Uterus (tissue), 4 donors: ENCODE results near the gene CAPN13. TPM values are rescaled to one million over a fixed set of nuclear protein-coding genes. Genes with fewer than 3 reads are reported as not detected.

Experiments used
- DNase-seq, 2 donors: peaks; one replicate each; pipeline ENCODE4 v3.0.0-alpha.2; 2019 to 2020
- H3K27ac ChIP-seq, 2 donors: fragments of 200-600 bp; sonication (generic); 1 replicate in 1 of 2; 2 replicates in 1 of 2; pipeline ENCODE4 v1.5.1; 2016 to 2018
- H3K27me3 ChIP-seq, 2 donors: fragments of 200-600 bp; sonication (generic); one replicate each; pipeline ENCODE4 v1.5.1; 2018 to 2019; ENCODE audit warnings: control low read depth in 1 of 2
- H3K36me3 ChIP-seq, 2 donors: fragments of 200-600 bp; sonication (generic); one replicate each; pipeline ENCODE4 v1.5.1; 2019; ENCODE audit warnings: control low read depth in 1 of 2
- H3K4me1 ChIP-seq, 2 donors: fragments of 200-600 bp; sonication (generic); one replicate each; pipeline ENCODE4 v1.5.1; 2018 to 2019; ENCODE audit warnings: control low read depth in 1 of 2
- H3K4me3 ChIP-seq, 2 donors: fragments of 200-600 bp; sonication (generic); 1 replicate in 1 of 2; 2 replicates in 1 of 2; pipeline ENCODE4 v1.5.1; 2018 to 2019; ENCODE audit warnings: mild to moderate bottlenecking in 1 of 2
- H3K9me3 ChIP-seq, 2 donors: fragments of 200-600 bp; sonication (generic); one replicate each; pipeline ENCODE4 v1.5.1; 2019; ENCODE audit warnings: control low read depth in 1 of 2
- POLR2A ChIP-seq, 2 donors: fragments of 450-650 bp; IDR thresholded peaks; one replicate each; pipeline ENCODE4 v1.6.1; 2016; ENCODE audit warnings: antibody characterized with exemption in 2 of 2, mild to moderate bottlenecking in 1 of 2, moderate library complexity in 1 of 2
- intact Hi-C: fragments of 100-400 bp; cut with DNase I; formaldehyde crosslinking; loops from one replicate; pipeline ENCODE4 v1.15.1; 2023; ENCODE audit warnings: low total_unique reads
- total RNA-seq, 4 donors: library from RNA; depleted of rRNA in 3 of 4; stranded (reverse); fragments of >200 nt in 3 of 4; gene quantifications; one replicate each; pipeline versions ENCODE4 v1.1.0 to v1.2.4, GENCODE V29; 2014 to 2023
- TF ChIP-seq, protein P1 (sequence below), 4 experiments: fragments of 200-600 bp in 2 of 4; fragments of 450-650 bp in 2 of 4; sonication (generic) in 2 of 4; IDR thresholded peaks; one replicate each; pipeline ENCODE4 v1.5.1; 2016 to 2019; ENCODE audit warnings: antibody characterized with exemption in 4 of 4, mild to moderate bottlenecking in 2 of 4, moderate library complexity in 1 of 4
- donor health status: DM: yes; HTN: yes; CAD: no.

CAPN13 gene
- total RNA-seq, 4 donors from 2014 or later, result 0.76 TPM; not detected in 3

DNA sequence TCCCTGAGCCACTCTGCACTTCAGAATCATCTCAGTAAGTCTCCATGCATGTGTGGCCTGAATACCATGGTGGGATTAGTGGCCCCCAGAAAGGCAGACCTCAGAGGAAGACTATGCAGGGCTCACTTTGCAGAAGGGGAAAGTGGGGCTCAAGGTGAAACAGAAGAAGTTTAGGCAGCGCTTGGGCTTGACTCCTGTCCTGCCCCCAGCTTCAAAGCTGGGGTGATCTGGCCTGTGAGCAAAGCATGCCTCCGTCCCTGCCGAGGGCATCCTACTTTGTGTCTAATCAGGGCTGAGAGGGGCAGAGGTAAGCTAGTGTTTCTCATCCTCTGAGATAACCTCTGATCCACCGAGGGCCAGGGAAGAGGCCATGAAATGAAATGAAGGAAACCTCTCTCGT lies 7.9 kb downstream of the CAPN13 start:
- intact Hi-C loops, result no loop called here
- TF ChIP-seq, protein P1, sequence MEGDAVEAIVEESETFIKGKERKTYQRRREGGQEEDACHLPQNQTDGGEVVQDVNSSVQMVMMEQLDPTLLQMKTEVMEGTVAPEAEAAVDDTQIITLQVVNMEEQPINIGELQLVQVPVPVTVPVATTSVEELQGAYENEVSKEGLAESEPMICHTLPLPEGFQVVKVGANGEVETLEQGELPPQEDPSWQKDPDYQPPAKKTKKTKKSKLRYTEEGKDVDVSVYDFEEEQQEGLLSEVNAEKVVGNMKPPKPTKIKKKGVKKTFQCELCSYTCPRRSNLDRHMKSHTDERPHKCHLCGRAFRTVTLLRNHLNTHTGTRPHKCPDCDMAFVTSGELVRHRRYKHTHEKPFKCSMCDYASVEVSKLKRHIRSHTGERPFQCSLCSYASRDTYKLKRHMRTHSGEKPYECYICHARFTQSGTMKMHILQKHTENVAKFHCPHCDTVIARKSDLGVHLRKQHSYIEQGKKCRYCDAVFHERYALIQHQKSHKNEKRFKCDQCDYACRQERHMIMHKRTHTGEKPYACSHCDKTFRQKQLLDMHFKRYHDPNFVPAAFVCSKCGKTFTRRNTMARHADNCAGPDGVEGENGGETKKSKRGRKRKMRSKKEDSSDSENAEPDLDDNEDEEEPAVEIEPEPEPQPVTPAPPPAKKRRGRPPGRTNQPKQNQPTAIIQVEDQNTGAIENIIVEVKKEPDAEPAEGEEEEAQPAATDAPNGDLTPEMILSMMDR (IDR thresholded peaks at IDR 0.05), result no peak
- no peak for TF ChIP-seq POLR2A (IDR thresholded peaks at IDR 0.05)
- no peak for DNase-seq
- Histone ChIP-seq H3K9me3 (no peaks in the 10 kb centered on the region), H3K4me3 (no peak overlapping the region), H3K27ac (no peak overlapping the region), H3K36me3 (no peaks in the 10 kb centered on the region), H3K27me3 (no peaks in the 10 kb centered on the region), H3K4me1 (no peaks in the 10 kb centered on the region)

DNA sequence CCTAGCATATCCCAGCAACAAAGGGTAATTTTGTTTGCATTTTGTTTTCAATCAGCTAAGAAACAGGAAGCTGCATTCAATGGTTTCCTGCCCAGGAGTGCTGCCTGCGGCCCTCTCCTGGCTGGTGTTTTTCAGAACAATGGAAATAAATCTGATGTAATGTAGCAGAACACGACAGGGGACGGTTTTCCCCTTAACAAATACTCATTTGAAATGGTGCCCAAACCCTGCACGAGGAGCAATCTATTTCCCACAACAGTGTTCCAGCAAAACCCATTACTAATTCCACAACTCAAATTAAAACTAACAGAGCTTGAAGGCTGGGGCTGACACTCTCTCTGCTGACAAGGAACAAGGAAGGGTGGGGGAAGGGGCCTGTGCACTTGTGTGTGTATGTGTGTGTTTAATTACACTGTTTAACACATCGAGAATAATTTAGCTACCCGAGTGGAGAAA lies 8.7 kb downstream of the CAPN13 start:
- Histone ChIP-seq H3K4me3 (no peak overlapping the region), H3K27me3 (no peaks in the 10 kb centered on the region), H3K27ac (no peak overlapping the region), H3K36me3 (no peaks in the 10 kb centered on the region), H3K4me1 (no peaks in the 10 kb centered on the region), H3K9me3 (no peaks in the 10 kb centered on the region)
- TF ChIP-seq POLR2A (IDR thresholded peaks at IDR 0.05), result no peak
- TF ChIP-seq, protein P1 (IDR thresholded peaks at IDR 0.05), result no peak
- DNase-seq, result no peak
- intact Hi-C loops, result no loop called here

DNA sequence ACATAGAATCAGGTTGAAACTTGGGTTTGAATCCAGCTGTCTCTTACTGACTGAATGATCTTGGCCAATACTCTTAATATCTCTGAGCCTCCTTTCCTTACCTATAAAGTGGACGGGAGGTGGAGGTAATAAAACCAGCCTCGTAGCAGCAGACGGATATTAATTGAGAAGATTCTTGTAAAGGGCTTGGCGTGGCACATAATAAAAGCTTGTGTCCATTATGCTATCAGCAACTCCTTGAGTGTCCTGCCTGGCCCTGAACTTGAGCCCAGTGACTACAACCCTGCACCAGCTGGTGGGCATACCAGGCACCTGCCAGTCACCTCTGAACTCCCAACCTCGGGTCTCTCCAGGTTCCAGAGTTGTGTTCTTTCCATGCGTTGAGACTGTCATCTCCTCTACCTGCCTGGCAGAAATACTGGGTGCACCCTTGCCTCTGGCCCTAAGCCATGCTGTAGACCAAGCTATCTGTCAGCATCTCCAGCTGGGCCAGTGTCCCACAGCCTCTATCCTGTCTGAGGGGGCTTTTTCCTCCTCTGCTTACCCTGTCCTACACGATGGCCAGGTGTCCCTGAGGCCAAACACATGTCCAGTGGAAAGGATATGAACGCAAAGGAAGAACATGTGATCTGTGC lies 9.7 kb downstream of the CAPN13 start:
- DNase-seq, result no peak
- TF ChIP-seq, protein P1 (IDR thresholded peaks at IDR 0.05), result no peak
- no peak for TF ChIP-seq POLR2A (IDR thresholded peaks at IDR 0.05)
- intact Hi-C loops, result no loop called here
- Histone ChIP-seq H3K4me3 (no peak overlapping the region), H3K27me3 (no peaks in the 10 kb centered on the region), H3K9me3 (no peaks in the 10 kb centered on the region), H3K36me3 (no peaks in the 10 kb centered on the region), H3K4me1 (no peaks in the 10 kb centered on the region), H3K27ac (no peak overlapping the region)

DNA sequence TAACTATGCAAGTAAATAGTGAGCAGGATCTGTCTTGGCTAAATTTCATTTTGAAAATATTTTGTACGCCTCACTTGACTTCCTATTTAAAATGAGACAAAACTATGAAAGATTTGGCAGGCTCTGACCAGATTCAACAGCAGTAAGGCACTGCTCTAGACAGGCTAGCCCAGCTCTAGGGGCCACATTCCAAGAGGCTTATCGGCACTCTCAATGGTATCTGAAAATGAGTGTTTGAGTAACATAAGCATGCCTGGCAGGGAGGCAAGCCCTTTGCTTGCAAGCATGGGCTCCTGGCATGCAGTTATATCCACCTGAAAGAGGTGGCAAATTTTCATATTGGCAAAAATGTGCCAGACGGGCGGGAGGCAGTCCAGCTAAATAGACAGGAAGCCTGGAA lies 10.5 kb downstream of the CAPN13 start:
- Histone ChIP-seq H3K4me3 (no peak overlapping the region), H3K36me3 (no peaks in the 10 kb centered on the region), H3K27ac (no peak overlapping the region), H3K9me3 (no peaks in the 10 kb centered on the region), H3K27me3 (no peaks in the 10 kb centered on the region), H3K4me1 (no peaks in the 10 kb centered on the region)
- intact Hi-C loops, result no loop called here
- no peak for DNase-seq
- TF ChIP-seq, protein P1 (IDR thresholded peaks at IDR 0.05), result no peak
- TF ChIP-seq POLR2A (IDR thresholded peaks at IDR 0.05), result no peak

DNA sequence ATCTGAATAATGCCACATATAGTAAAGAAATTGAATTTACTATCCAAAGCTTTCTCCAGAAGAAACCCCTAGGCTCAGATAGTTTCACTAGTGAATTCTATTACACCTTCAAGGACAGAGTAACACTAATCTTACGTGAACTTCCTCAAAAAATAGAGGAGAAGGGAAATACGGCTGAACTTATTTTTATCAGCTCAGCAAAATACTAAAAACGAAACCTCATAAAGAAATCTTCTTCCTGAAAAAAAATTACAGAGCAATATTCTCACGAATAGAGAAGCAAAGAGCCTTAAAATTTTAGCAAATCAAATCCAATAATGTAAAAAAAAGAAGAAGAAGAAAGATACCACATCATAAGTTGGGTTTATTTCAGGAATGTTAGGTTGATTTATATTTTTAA lies 14.7 kb downstream of the CAPN13 start:
- Histone ChIP-seq H3K27ac (no peak overlapping the region), H3K27me3 (no peaks in the 10 kb centered on the region), H3K9me3 (no peaks in the 10 kb centered on the region), H3K36me3 (no peaks in the 10 kb centered on the region), H3K4me1 (no peaks in the 10 kb centered on the region), H3K4me3 (no peak overlapping the region)
- no peak for DNase-seq
- intact Hi-C loops, result no loop called here
- TF ChIP-seq POLR2A (IDR thresholded peaks at IDR 0.05), result no peak
- TF ChIP-seq, protein P1 (IDR thresholded peaks at IDR 0.05), result no peak
